ENCODE data around the gene ZNF282.

Gene ZNF282

DNA sequence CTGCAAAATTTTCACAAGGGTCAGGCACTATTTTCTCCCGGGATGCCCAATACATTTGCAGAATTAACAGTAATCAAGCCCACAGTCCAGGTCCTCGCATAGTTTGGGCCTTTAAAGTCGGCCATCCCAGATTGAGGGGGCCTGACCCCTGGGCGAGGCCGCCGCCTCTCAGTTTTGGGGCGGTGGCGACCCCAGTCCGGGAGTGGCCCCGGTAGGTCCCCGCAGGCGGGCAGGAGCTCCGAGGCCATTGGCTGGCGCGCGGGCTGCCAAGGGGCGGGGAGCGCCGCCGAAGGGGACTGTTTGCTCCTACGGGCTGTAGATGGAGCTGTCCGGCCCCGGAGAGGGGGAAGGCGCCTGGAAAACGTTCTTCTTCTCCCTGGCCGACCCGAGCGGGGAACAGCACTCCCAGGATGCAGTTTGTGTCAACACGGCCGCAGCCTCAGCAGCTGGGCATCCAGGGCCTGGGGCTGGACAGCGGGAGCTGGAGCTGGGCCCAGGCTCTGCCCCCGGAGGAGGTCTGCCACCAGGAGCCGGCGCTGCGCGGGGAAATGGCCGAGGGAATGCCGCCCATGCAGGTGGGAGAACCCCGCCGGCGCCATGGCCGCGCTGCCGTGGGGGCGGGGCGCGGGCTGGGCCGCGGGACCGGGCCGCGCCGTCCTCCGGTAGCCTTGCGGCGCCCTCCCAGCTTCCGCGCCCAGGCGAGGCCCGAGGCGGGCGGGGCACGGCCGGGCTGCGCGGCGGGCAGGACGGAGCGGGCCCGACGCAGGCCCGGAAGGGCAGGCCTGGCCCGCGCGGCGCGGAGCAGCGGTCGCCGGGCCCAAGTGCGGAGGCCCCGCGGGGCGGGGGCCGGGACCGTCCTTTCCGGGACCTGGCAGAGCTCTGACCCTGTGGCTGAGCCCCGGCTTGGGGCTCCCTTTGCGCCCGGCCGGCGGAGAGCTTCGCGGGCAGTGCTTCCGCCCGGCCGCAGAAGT lies at the start of gene ZNF282:
TSS of gene ZNF282 (plus strand) at position 367 of the 971 bp plus-strand sequence. CDS start at position 411, 44 bp downstream.
- Histone ChIP-seq H3K79me2 (ENCODE audit: insufficient read depth, low read depth) (peaks cover 30% of the 10 kb centered on the region), H3K4me1 (ENCODE audit: low read depth, poor library complexity, severe bottlenecking) (peaks cover 16% of the 10 kb centered on the region), H3K9ac (peak within 1 kb of the TSS; percentile 89), H3K4me3 (IDR thresholded peaks at IDR 0.05; ENCODE audit: insufficient read depth, low read depth, low read length) (no peak within 1 kb of the TSS), H3K36me3 (ENCODE audit: insufficient read depth) (peaks cover 17% of the 10 kb centered on the region; the same call in 1 of the 2 replicates), H2AFZ (ENCODE audit: low read depth) (peak within 1 kb of the TSS; percentile 79), H3K4me2 (peak within 1 kb of the TSS; percentile 95), H3K27ac (peak within 1 kb of the TSS; percentile 69), H3K27me3 (ENCODE audit: insufficient read depth, low read depth) (no peaks in the 10 kb centered on the region), H4K20me1 (ENCODE audit: insufficient read depth) (no peaks in the 10 kb centered on the region)
- TF ChIP-seq CTCF (conservative IDR thresholded peaks at IDR 0.05; ENCODE audit: low read depth, low read length), result peak; percentile 67

GRCh38 chr7:149147072-149147751 lies 48.1 kb upstream of the ZNF282 start, which contains the start of gene ZNF398:
ZNF398 (plus strand) TSS chr7:149147453; CDS start chr7:149147743, 290 bp downstream.
- Histone ChIP-seq H3K4me1 (ENCODE audit: low read depth, poor library complexity, severe bottlenecking) (peaks cover 8% of the 10 kb centered on the region), H3K79me2 (ENCODE audit: insufficient read depth, low read depth) (peaks cover 39% of the 10 kb centered on the region), H3K4me2 (peak within 1 kb of the TSS; percentile 99), H4K20me1 (ENCODE audit: insufficient read depth) (no peaks in the 10 kb centered on the region), H2AFZ (ENCODE audit: low read depth) (peak within 1 kb of the TSS; percentile 98), H3K27ac (peak within 1 kb of the TSS; percentile 72), H3K4me3 (IDR thresholded peaks at IDR 0.05; ENCODE audit: insufficient read depth, low read depth, low read length) (peak within 1 kb of the TSS; percentile 45), H3K27me3 (ENCODE audit: insufficient read depth, low read depth) (no peaks in the 10 kb centered on the region), H3K9ac (peak within 1 kb of the TSS; percentile 72), H3K36me3 (ENCODE audit: insufficient read depth) (no peaks in the 10 kb centered on the region)
- TF ChIP-seq CTCF (conservative IDR thresholded peaks at IDR 0.05; ENCODE audit: low read depth, low read length), result peak; percentile 82

- Histone ChIP-seq H3K36me3 (ENCODE audit: insufficient read depth) (no peaks in the 10 kb centered on the region), H3K4me1 (ENCODE audit: low read depth, poor library complexity, severe bottlenecking) (peaks cover 8% of the 10 kb centered on the region), H4K20me1 (ENCODE audit: insufficient read depth) (no peaks in the 10 kb centered on the region), H3K9ac (peak overlapping the region; percentile 72), H3K27me3 (ENCODE audit: insufficient read depth, low read depth) (no peaks in the 10 kb centered on the region), H3K79me2 (ENCODE audit: insufficient read depth, low read depth) (peaks cover 44% of the 10 kb centered on the region), H3K4me3 (IDR thresholded peaks at IDR 0.05; ENCODE audit: insufficient read depth, low read depth, low read length) (no peak overlapping the region), H2AFZ (ENCODE audit: low read depth) (peak overlapping the region; percentile 98), H3K27ac (peak overlapping the region; percentile 64), H3K4me2 (peak overlapping the region; percentile 99)
- TF ChIP-seq CTCF (conservative IDR thresholded peaks at IDR 0.05; ENCODE audit: low read depth, low read length), result no peak
Measured at GRCh38 chr7:149147752-149148653, 47.3 kb upstream of the ZNF282 start.

GRCh38 chr7:149150981-149151380 lies 44.4 kb upstream of the ZNF282 start:
- no peak for TF ChIP-seq CTCF (conservative IDR thresholded peaks at IDR 0.05; ENCODE audit: low read depth, low read length)
- Histone ChIP-seq H3K4me1 (ENCODE audit: low read depth, poor library complexity, severe bottlenecking) (peaks cover 8% of the 10 kb centered on the region), H3K27ac (no peak overlapping the region), H3K9ac (no peak overlapping the region), H3K36me3 (ENCODE audit: insufficient read depth) (no peaks in the 10 kb centered on the region; the same call in 1 of the 2 replicates), H4K20me1 (ENCODE audit: insufficient read depth) (no peaks in the 10 kb centered on the region), H3K79me2 (ENCODE audit: insufficient read depth, low read depth) (peaks cover 44% of the 10 kb centered on the region), H3K4me2 (no peak overlapping the region), H3K27me3 (ENCODE audit: insufficient read depth, low read depth) (no peaks in the 10 kb centered on the region), H3K4me3 (IDR thresholded peaks at IDR 0.05; ENCODE audit: insufficient read depth, low read depth, low read length) (no peak overlapping the region), H2AFZ (ENCODE audit: low read depth) (no peak overlapping the region)

Data from KMS-11 (cell line).